HCT116 (cell line): ENCODE data around the gene ZMYM2. TPM values are rescaled to one million over a fixed set of nuclear protein-coding genes. Genes with fewer than 3 reads are reported as not detected.

Experiments
- ATAC-seq: fragments of 200-7000 bp; cut with Tn5 transposase; 2 replicates; pipeline ENCODE4 v1.9.1; 2020; ENCODE audit warnings: mild to moderate bottlenecking, moderate library complexity
- BruUV-seq: library from RNA; stranded (reverse); fragments of 400-500 nt; replicated peaks from 2 replicates; lab custom pipeline; 2021; lab: Mats Ljungman, UMichigan
- CTCF ChIA-PET: fragments of 300-600 bp; sonication (Branson Sonifier 250); formaldehyde crosslinking; loops from one replicate; lab custom pipeline; 2021; ENCODE audit warnings: antibody characterized with exemption; lab: Charles Lee
- POLR2A ChIA-PET: fragments of 300-600, 350-600 bp; sonication (Branson Sonifier 250); formaldehyde crosslinking; loops from one replicate; lab custom pipeline; 2021; ENCODE audit warnings: antibody characterized with exemption; lab: Charles Lee
- RAD21 ChIA-PET, 2 experiments: fragments of 300-600 bp; sonication (Branson Sonifier 250); formaldehyde crosslinking; loops; one replicate each; lab custom pipeline; 2023; ENCODE audit warnings: low total read pairs in 2 of 2; ENCODE audit not compliant: uncharacterized antibody in 2 of 2, unreplicated experiment in 2 of 2, low non-redundant PET in 1 of 2; lab: Charles Lee
- DNase-seq: peaks from one replicate; pipeline ENCODE4 v3.0.0-alpha.2; 2010; ENCODE audit warnings: low read depth, low spot score
- H2AFZ ChIP-seq: fragments of 200-600 bp; shearing (Covaris generic), sonication (generic); 2 replicates; pipeline ENCODE4 v1.6.1; 2017; ENCODE audit warnings: low read depth, mixed run types, mixed read lengths, antibody characterized with exemption, low read length; ENCODE audit not compliant: poor library complexity, severe bottlenecking
- H3K27ac ChIP-seq: 2 replicates; pipeline ENCODE4 v1.5.1; 2012; ENCODE audit warnings: low read depth, low read length
- H3K27me3 ChIP-seq: fragments of 200-600 bp; sonication (generic); 2 replicates; pipeline ENCODE4 v1.6.1; 2016; ENCODE audit warnings: mixed run types, low read length, mixed read lengths; ENCODE audit not compliant: insufficient read depth
- H3K36me3 ChIP-seq, 2 experiments: fragments of 200-500 bp in 1 of 2; fragments of 200-600 bp in 1 of 2; sonication (Bioruptor generic) in 1 of 2; sonication (generic) in 1 of 2; 2 replicates each; pipeline versions ENCODE4 v1.5.1 to v1.6.1; 2014 to 2016; ENCODE audit warnings: low read length in 2 of 2, inconsistent platforms in 1 of 2, mixed read lengths in 1 of 2, mixed run types in 1 of 2; ENCODE audit not compliant: insufficient read depth in 2 of 2, control insufficient read depth in 1 of 2
- H3K4me1 ChIP-seq, 2 experiments: fragments of 200-600 bp in 1 of 2; sonication (generic) in 1 of 2; 2 replicates each; pipeline versions ENCODE4 v1.5.1 to v1.6.1; 2012 to 2017; ENCODE audit warnings: low read length in 2 of 2, inconsistent platforms in 1 of 2, mild to moderate bottlenecking in 1 of 2, mixed read lengths in 1 of 2, mixed run types in 1 of 2, moderate library complexity in 1 of 2; ENCODE audit not compliant: insufficient read depth in 2 of 2, control insufficient read depth in 1 of 2
- H3K4me2 ChIP-seq: fragments of 200-600 bp; sonication (generic); 2 replicates; pipeline ENCODE4 v1.6.1; 2017; ENCODE audit warnings: mixed run types, low read length, mixed read lengths
- H3K4me3 ChIP-seq, 2 experiments: fragments of 200-600 bp in 1 of 2; sonication (generic) in 1 of 2; replicated peaks in 1 of 2; 2 replicates each; pipeline ENCODE4 v1.5.1; 2011 to 2016; ENCODE audit warnings: low read length in 2 of 2, control low read depth in 1 of 2, low read depth in 1 of 2, mild to moderate bottlenecking in 1 of 2, mixed read lengths in 1 of 2, mixed run types in 1 of 2
- H3K79me2 ChIP-seq: fragments of 200-600 bp; sonication (generic); 2 replicates; pipeline ENCODE4 v1.6.1; 2017; ENCODE audit warnings: mild to moderate bottlenecking, mixed run types, low read length, moderate library complexity, mixed read lengths; ENCODE audit not compliant: insufficient read depth
- H3K9ac ChIP-seq: fragments of 200-600 bp; sonication (generic); 2 replicates; pipeline ENCODE4 v1.6.1; 2016; ENCODE audit warnings: low read length, mixed read lengths
- H3K9me2 ChIP-seq: fragments of 200-600 bp; sonication (generic), shearing (Covaris generic); 2 replicates; pipeline ENCODE4 v1.6.1; 2017; ENCODE audit warnings: mixed run types, mild to moderate bottlenecking, moderate library complexity; ENCODE audit not compliant: insufficient read depth
- H3K9me3 ChIP-seq, 2 experiments: fragments of 200-500 bp in 1 of 2; fragments of 200-600 bp in 1 of 2; sonication (Bioruptor generic) in 1 of 2; sonication (generic) in 1 of 2; 2 replicates each; pipeline ENCODE4 v1.6.1; 2014 to 2017; ENCODE audit warnings: low read length in 2 of 2, mixed read lengths in 2 of 2, inconsistent platforms in 1 of 2, low read depth in 1 of 2, mild to moderate bottlenecking in 1 of 2, mixed run types in 1 of 2, moderate library complexity in 1 of 2; ENCODE audit not compliant: control insufficient read depth in 1 of 2, insufficient read depth in 1 of 2
- H4K20me1 ChIP-seq: fragments of 200-600 bp; sonication (generic), shearing (Covaris generic); 2 replicates; pipeline ENCODE4 v1.6.1; 2017; ENCODE audit warnings: mixed run types, mild to moderate bottlenecking, moderate library complexity; ENCODE audit not compliant: insufficient read depth
- CBX3 ChIP-seq: IDR thresholded peaks from 2 replicates; pipeline ENCODE4 v1.6.1; 2012; ENCODE audit warnings: low read depth
- CEBPB ChIP-seq: IDR thresholded peaks from 2 replicates; pipeline ENCODE4 v1.6.1; 2012; ENCODE audit warnings: low read depth
- EZH2 ChIP-seq: fragments of 200-600 bp; sonication (generic); IDR thresholded peaks from 2 replicates; pipeline ENCODE4 v1.6.1; 2017; ENCODE audit warnings: antibody characterized with exemption, mixed run types
- FOSL1 ChIP-seq: IDR thresholded peaks from 2 replicates; pipeline ENCODE4 v1.6.1; 2012; ENCODE audit warnings: low read depth
- JUND ChIP-seq: IDR thresholded peaks from 2 replicates; pipeline ENCODE4 v1.6.1; 2012
- POLR2A ChIP-seq: IDR thresholded peaks from 2 replicates; pipeline ENCODE4 v1.7.0; 2011; ENCODE audit warnings: borderline replicate concordance; ENCODE audit not compliant: insufficient read depth, insufficient read length; ENCODE audit errors: extremely low read depth
- POLR2AphosphoS5 ChIP-seq: IDR thresholded peaks from 2 replicates; pipeline ENCODE4 v1.6.1; 2011; ENCODE audit warnings: mild to moderate bottlenecking, low read depth, low read length, moderate library complexity
- RAD21 ChIP-seq: IDR thresholded peaks from 2 replicates; pipeline ENCODE4 v1.6.1; 2012; ENCODE audit warnings: low read depth, mild to moderate bottlenecking
- SIN3A ChIP-seq: IDR thresholded peaks from 2 replicates; pipeline ENCODE4 v1.6.1; 2012; ENCODE audit warnings: low read depth
- SRF ChIP-seq: IDR thresholded peaks from 2 replicates; pipeline ENCODE4 v1.6.1; 2012; ENCODE audit warnings: low read depth
- TCF7L2 ChIP-seq: IDR thresholded peaks from 2 replicates; pipeline ENCODE4 v1.7.0; 2011; ENCODE audit warnings: borderline replicate concordance, inconsistent platforms; ENCODE audit not compliant: insufficient read depth, insufficient read length; ENCODE audit errors: extremely low read depth
- YY1 ChIP-seq: IDR thresholded peaks from 2 replicates; pipeline ENCODE4 v1.6.1; 2011; ENCODE audit warnings: low read length, low read depth, moderate library complexity, mild to moderate bottlenecking; ENCODE audit not compliant: insufficient replicate concordance; ENCODE audit errors: extremely low read depth
- ZFX ChIP-seq: fragments of 450-650 bp; IDR thresholded peaks from 2 replicates; pipeline ENCODE4 v1.6.1; 2017
- ZNF274 ChIP-seq: fragments of 200-500 bp; sonication (Bioruptor generic); IDR thresholded peaks from 2 replicates; pipeline ENCODE4 v1.6.1; 2014; ENCODE audit warnings: mild to moderate bottlenecking, low read depth, low read length, inconsistent platforms
- intact Hi-C: fragments of 100-400 bp; cut with micrococcal nuclease; formaldehyde crosslinking; loops from 2 replicates; pipeline ENCODE4 v1.10.0; 2022
- total RNA-seq: library from RNA; stranded (reverse); gene quantifications from one replicate; pipeline ENCODE4 v1.2.1, GENCODE V29; 2021; ENCODE audit not compliant: unreplicated experiment
- TF ChIP-seq, protein P1 (sequence below): IDR thresholded peaks from 2 replicates; pipeline ENCODE4 v1.6.1; 2012; ENCODE audit warnings: low read depth
- TF ChIP-seq, protein P2 (sequence below), 3 experiments: fragments of 200-600 bp in 1 of 3; sonication (generic) in 1 of 3; IDR thresholded peaks in 2 of 3; conservative IDR thresholded peaks in 1 of 3; 2 replicates each; pipeline ENCODE4 v1.5.1; 2012 to 2017; ENCODE audit warnings: low read depth in 2 of 3, low read length in 2 of 3, antibody characterized with exemption in 1 of 3, borderline replicate concordance in 1 of 3, control low read depth in 1 of 3, mild to moderate bottlenecking in 1 of 3, mixed read lengths in 1 of 3, mixed run types in 1 of 3, moderate library complexity in 1 of 3; ENCODE audit not compliant: insufficient read depth in 1 of 3

Gene ZMYM2
- total RNA-seq, 1 experiment from 2014 or later: 53.0 TPM

DNA sequence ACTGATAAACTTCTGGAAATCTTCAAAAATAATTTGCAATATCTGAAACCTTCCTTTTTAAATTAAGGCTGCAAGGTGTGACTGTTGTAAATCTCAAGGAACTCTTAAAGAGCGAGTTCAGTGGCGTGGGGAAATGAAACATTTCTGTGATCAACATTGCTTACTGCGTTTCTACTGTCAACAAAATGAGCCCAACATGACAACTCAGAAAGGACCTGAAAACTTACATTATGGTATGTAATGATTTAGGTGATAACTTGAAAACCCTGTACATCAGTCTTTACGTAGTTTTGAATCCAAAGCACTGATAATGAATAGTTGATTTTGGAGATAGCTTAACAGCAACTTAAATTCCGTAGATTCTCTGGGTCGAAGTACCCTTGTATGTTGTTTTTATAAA lies 92.8 kb downstream of the ZMYM2 start:
- TF ChIP-seq YY1 (no peak), CBX3 (no peak), POLR2AphosphoS5 (no peak), RAD21 (no peak), SRF (no peak), CEBPB (no peak), SIN3A (no peak), ZNF274 (no peak), FOSL1 (no peak), POLR2A (no peak), EZH2 (no peak), TCF7L2 (no peak), ZFX (no peak), JUND (no peak)
- TF ChIP-seq, protein P1, sequence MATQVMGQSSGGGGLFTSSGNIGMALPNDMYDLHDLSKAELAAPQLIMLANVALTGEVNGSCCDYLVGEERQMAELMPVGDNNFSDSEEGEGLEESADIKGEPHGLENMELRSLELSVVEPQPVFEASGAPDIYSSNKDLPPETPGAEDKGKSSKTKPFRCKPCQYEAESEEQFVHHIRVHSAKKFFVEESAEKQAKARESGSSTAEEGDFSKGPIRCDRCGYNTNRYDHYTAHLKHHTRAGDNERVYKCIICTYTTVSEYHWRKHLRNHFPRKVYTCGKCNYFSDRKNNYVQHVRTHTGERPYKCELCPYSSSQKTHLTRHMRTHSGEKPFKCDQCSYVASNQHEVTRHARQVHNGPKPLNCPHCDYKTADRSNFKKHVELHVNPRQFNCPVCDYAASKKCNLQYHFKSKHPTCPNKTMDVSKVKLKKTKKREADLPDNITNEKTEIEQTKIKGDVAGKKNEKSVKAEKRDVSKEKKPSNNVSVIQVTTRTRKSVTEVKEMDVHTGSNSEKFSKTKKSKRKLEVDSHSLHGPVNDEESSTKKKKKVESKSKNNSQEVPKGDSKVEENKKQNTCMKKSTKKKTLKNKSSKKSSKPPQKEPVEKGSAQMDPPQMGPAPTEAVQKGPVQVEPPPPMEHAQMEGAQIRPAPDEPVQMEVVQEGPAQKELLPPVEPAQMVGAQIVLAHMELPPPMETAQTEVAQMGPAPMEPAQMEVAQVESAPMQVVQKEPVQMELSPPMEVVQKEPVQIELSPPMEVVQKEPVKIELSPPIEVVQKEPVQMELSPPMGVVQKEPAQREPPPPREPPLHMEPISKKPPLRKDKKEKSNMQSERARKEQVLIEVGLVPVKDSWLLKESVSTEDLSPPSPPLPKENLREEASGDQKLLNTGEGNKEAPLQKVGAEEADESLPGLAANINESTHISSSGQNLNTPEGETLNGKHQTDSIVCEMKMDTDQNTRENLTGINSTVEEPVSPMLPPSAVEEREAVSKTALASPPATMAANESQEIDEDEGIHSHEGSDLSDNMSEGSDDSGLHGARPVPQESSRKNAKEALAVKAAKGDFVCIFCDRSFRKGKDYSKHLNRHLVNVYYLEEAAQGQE: no peak
- TF ChIP-seq, protein P2, sequence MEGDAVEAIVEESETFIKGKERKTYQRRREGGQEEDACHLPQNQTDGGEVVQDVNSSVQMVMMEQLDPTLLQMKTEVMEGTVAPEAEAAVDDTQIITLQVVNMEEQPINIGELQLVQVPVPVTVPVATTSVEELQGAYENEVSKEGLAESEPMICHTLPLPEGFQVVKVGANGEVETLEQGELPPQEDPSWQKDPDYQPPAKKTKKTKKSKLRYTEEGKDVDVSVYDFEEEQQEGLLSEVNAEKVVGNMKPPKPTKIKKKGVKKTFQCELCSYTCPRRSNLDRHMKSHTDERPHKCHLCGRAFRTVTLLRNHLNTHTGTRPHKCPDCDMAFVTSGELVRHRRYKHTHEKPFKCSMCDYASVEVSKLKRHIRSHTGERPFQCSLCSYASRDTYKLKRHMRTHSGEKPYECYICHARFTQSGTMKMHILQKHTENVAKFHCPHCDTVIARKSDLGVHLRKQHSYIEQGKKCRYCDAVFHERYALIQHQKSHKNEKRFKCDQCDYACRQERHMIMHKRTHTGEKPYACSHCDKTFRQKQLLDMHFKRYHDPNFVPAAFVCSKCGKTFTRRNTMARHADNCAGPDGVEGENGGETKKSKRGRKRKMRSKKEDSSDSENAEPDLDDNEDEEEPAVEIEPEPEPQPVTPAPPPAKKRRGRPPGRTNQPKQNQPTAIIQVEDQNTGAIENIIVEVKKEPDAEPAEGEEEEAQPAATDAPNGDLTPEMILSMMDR (IDR thresholded peaks at IDR 0.05 in 2 of 3, conservative IDR thresholded peaks at IDR 0.05 in 1 of 3; ENCODE audit: borderline replicate concordance in 1 of 3, insufficient read depth in 1 of 3, low read depth in 2 of 3, low read length in 2 of 3): no peak
- ATAC-seq (no peak), DNase-seq (no peak)
- Histone ChIP-seq H4K20me1 (no peaks in the 10 kb centered on the region), H3K9me3 (no peaks in the 10 kb centered on the region), H3K4me3 (no peak overlapping the region), H3K4me2 (no peak overlapping the region), H3K27ac (no peak overlapping the region), H3K27me3 (no peaks in the 10 kb centered on the region), H3K36me3 (peaks cover 5 to 12% of the 10 kb centered on the region in 2 experiments; a peak in 1 of 4 replicates), H3K9me2 (no peaks in the 10 kb centered on the region), H3K4me1 (no peaks in the 10 kb centered on the region), H3K79me2 (peaks cover 3% of the 10 kb centered on the region; the same call in 1 of the 2 replicates), H3K9ac (no peak overlapping the region), H2AFZ (no peak overlapping the region)
- RAD21 ChIA-PET: no interaction called here
- intact Hi-C loops: no loop called here
- no TSS peak for BruUV-seq
- CTCF ChIA-PET: no interaction called here
- POLR2A ChIA-PET: no interaction called here
